Activated naive CD4-positive, alpha-beta T cell treated with anti-CD3 and anti-CD28 coated beads, Interleukin-2, amount 50 U/mL, for 24 hours (primary cell): ENCODE data around the gene EOLA2.
"Not testable (repeated sequence)": the region's sequence is repeated elsewhere in the genome, so short reads cannot be mapped to it uniquely, and the experiment has no call there.

Experiments used
- H3K27ac Mint-ChIP-seq: one replicate; pipeline ENCODE4 v1.8.0; 2021; ENCODE audit warnings: mild to moderate bottlenecking, mixed read lengths
- H3K27me3 Mint-ChIP-seq: one replicate; pipeline ENCODE4 v1.8.0; 2021; ENCODE audit warnings: mixed read lengths
- H3K36me3 Mint-ChIP-seq: one replicate; pipeline ENCODE4 v1.8.0; 2021; ENCODE audit warnings: mixed read lengths
- H3K4me1 Mint-ChIP-seq: one replicate; pipeline ENCODE4 v1.8.0; 2021; ENCODE audit warnings: mixed read lengths
- H3K4me3 Mint-ChIP-seq: one replicate; pipeline ENCODE4 v1.8.0; 2021; ENCODE audit warnings: mild to moderate bottlenecking, mixed read lengths
- H3K9me3 Mint-ChIP-seq: one replicate; pipeline ENCODE4 v1.8.0; 2021; ENCODE audit warnings: mixed read lengths

EOLA2 gene

DNA sequence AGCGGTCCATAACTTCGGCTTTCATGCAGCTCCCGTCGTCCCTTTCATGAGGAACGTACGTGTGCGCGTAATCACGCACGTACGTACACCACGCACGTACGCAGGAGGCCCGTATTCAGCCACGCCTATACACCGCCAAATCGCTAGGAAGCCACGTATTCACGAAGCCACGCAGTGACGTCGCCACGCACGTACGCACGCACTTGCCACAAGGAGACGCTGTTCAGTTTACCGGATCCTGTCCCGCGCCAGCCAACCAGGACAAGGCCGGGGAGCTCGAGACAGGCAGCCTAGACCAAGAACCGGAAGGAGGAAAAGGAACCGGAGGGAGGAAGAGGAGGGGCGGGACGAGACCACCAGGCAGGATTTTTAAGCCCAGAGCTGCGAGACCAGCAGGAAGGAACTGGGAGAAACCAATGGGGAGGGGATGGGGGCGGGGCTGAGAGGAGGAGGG lies at the start of gene EOLA2:
Gene EOLA2, minus strand, starts transcription at position 65 of the 454 bp plus-strand sequence. CDS start 4,617 bp downstream, outside the sequence.
- Mint-ChIP-seq H3K36me3 (no peaks in the 10 kb centered on the region), H3K9me3 (no peaks in the 10 kb centered on the region), H3K4me1 (no peaks in the 10 kb centered on the region), H3K4me3 (peak within 1 kb of the TSS; percentile 86), H3K27me3 (no peaks in the 10 kb centered on the region), H3K27ac (peak within 1 kb of the TSS; percentile 94)

GRCh38 chrX:149987613-149988012 lies 49.3 kb upstream of the EOLA2 start:
- Mint-ChIP-seq H3K27me3 (no peaks in the 10 kb centered on the region), H3K9me3 (no peaks in the 10 kb centered on the region), H3K4me3 (no peak overlapping the region), H3K27ac (no peak overlapping the region), H3K4me1 (no peaks in the 10 kb centered on the region), H3K36me3 (no peaks in the 10 kb centered on the region)

GRCh38 chrX:149984411-149984810 lies 46.1 kb upstream of the EOLA2 start:
- Mint-ChIP-seq H3K27ac (no peak overlapping the region), H3K4me1 (no peaks in the 10 kb centered on the region), H3K4me3 (no peak overlapping the region), H3K9me3 (no peaks in the 10 kb centered on the region), H3K27me3 (no peaks in the 10 kb centered on the region), H3K36me3 (no peaks in the 10 kb centered on the region)

DNA sequence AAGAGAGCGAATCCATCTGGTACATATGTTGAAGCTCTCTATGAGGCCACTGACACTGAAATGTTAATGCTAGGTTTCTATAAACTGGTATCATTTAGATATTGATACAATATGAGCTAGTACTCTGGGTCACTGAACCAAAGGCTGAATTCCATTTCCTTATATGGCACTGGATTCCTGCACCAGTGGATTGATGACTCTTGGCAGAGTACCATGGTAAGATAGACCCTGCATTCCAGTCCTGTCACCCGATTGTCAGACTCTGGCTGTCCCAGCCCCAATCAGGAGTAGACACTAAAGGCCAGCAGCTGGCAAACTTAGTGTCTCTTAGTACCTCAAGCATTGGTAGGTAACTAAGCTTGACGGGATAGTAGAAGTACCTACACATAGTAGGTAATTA lies 44.0 kb upstream of the EOLA2 start:
- no peak overlapping the region for H3K4me3 Mint-ChIP-seq
- no peak overlapping the region for H3K27ac Mint-ChIP-seq
- no peaks in the 10 kb centered on the region for H3K27me3 Mint-ChIP-seq
- no peaks in the 10 kb centered on the region for H3K9me3 Mint-ChIP-seq
- H3K4me1 Mint-ChIP-seq, result no peaks in the 10 kb centered on the region
- H3K36me3 Mint-ChIP-seq, result no peaks in the 10 kb centered on the region

DNA sequence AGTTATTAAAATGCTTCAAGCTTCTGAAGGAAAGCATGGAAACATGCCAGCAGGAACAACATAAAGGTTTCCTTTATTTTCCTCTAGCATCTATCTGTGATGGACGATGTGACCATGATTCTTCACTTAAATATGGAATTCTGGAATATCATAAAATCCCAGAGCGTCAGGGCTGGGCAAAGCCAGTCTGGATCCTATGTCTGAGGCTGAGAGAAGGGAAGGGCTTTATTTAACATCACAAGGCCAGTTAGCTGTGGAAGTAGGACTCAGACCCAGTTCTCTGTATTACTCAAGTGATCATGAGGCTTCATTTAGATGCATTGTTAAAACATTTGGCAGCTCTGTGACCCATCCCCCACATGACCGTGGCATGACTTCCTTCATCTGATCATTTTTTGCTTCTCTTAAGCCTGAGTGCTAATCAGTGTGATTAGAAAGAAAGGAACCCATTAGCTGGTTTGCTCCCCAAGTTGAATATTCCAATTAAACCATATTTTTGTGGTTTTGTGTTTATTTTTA lies 40.9 kb upstream of the EOLA2 start:
- H3K27ac Mint-ChIP-seq, result no peak overlapping the region

GRCh38 chrX:149962859-149963757 lies 24.8 kb upstream of the EOLA2 start:
- Mint-ChIP-seq H3K27ac (peak overlapping the region; percentile 77), H3K27me3 (no peaks in the 10 kb centered on the region), H3K4me3 (no peak overlapping the region), H3K36me3 (peaks cover 8% of the 10 kb centered on the region), H3K4me1 (no peaks in the 10 kb centered on the region), H3K9me3 (no peaks in the 10 kb centered on the region)

More for the DNA sequence above, 40.9 kb upstream of the EOLA2 start:
- no peak overlapping the region for H3K4me3 Mint-ChIP-seq
- H3K27me3 Mint-ChIP-seq, result no peaks in the 10 kb centered on the region
- no peaks in the 10 kb centered on the region for H3K9me3 Mint-ChIP-seq
- no peaks in the 10 kb centered on the region for H3K4me1 Mint-ChIP-seq
- H3K36me3 Mint-ChIP-seq, result no peaks in the 10 kb centered on the region

GRCh38 chrX:149962010-149962409 lies 23.7 kb upstream of the EOLA2 start:
- H3K9me3 Mint-ChIP-seq, result no peaks in the 10 kb centered on the region

DNA sequence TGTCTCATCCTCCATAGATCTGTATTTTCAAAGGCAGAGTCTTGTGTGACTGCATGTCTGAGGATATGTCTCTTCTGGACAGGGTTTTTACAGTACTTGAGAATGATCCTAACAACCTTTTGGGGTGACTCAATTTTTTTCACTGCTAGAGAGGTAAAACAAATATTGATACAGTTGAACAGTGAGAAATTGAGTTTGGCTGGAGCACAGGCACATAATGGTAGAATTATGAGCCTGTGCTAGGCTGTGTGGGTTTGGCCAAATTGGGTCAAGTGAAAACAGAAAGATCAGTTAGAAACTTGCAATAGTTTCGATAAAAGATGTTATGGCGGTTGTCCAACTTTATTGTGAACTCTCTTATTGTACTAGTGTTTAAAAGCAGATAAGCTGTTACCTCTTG lies 23.3 kb upstream of the EOLA2 start:
- Mint-ChIP-seq H3K36me3 (peaks cover 10% of the 10 kb centered on the region), H3K4me1 (no peaks in the 10 kb centered on the region), H3K27ac (no peak overlapping the region), H3K9me3 (no peaks in the 10 kb centered on the region), H3K4me3 (no peak overlapping the region), H3K27me3 (no peaks in the 10 kb centered on the region)

More at GRCh38 chrX:149962010-149962409, 23.7 kb upstream of the EOLA2 start:
- H3K4me3 Mint-ChIP-seq, result no peak overlapping the region
- no peaks in the 10 kb centered on the region for H3K27me3 Mint-ChIP-seq
- no peaks in the 10 kb centered on the region for H3K4me1 Mint-ChIP-seq
- H3K36me3 Mint-ChIP-seq, result peaks cover 10% of the 10 kb centered on the region
- H3K27ac Mint-ChIP-seq, result no peak overlapping the region

- no peak overlapping the region for H3K4me3 Mint-ChIP-seq
- no peaks in the 10 kb centered on the region for H3K9me3 Mint-ChIP-seq
- H3K27ac Mint-ChIP-seq, result no peak overlapping the region
- H3K36me3 Mint-ChIP-seq, result no peaks in the 10 kb centered on the region
- no peaks in the 10 kb centered on the region for H3K4me1 Mint-ChIP-seq
- H3K27me3 Mint-ChIP-seq, result no peaks in the 10 kb centered on the region
Measured at GRCh38 chrX:149950681-149951080, 12.4 kb upstream of the EOLA2 start.

GRCh38 chrX:149949743-149950436 lies 11.6 kb upstream of the EOLA2 start:
- Mint-ChIP-seq H3K4me3 (no peak overlapping the region), H3K27me3 (no peaks in the 10 kb centered on the region), H3K9me3 (no peaks in the 10 kb centered on the region), H3K27ac (no peak overlapping the region), H3K4me1 (no peaks in the 10 kb centered on the region), H3K36me3 (no peaks in the 10 kb centered on the region)

DNA sequence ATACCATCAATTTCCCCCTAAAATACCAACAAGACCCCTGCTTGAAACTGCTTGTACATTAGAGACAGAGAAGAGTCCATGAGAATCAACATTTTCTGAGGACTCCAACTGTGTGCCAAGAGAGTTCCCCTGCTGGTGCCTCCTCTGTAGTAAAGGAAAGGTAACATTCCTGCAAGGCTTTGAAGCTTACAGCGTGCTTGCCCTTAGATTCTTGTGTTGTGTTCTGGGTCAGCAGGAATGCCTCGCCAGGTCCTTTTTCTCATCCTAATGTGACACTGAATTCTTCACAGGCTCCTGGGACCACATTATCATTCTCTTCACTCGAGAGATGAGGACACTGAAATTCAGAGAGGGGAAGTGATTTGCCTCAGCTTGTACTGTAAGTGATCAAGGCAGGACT lies 9.7 kb upstream of the EOLA2 start:
- Mint-ChIP-seq H3K9me3 (no peaks in the 10 kb centered on the region), H3K4me3 (no peak overlapping the region), H3K27me3 (no peaks in the 10 kb centered on the region)

GRCh38 chrX:149946932-149947331 lies 8.6 kb upstream of the EOLA2 start:
- not testable (repeated sequence) for H3K4me1 Mint-ChIP-seq, H3K27ac Mint-ChIP-seq, H3K36me3 Mint-ChIP-seq, H3K9me3 Mint-ChIP-seq, H3K27me3 Mint-ChIP-seq, H3K4me3 Mint-ChIP-seq

More for the DNA sequence above, 9.7 kb upstream of the EOLA2 start:
- no peaks in the 10 kb centered on the region for H3K36me3 Mint-ChIP-seq
- no peaks in the 10 kb centered on the region for H3K4me1 Mint-ChIP-seq
- H3K27ac Mint-ChIP-seq, result no peak overlapping the region

DNA sequence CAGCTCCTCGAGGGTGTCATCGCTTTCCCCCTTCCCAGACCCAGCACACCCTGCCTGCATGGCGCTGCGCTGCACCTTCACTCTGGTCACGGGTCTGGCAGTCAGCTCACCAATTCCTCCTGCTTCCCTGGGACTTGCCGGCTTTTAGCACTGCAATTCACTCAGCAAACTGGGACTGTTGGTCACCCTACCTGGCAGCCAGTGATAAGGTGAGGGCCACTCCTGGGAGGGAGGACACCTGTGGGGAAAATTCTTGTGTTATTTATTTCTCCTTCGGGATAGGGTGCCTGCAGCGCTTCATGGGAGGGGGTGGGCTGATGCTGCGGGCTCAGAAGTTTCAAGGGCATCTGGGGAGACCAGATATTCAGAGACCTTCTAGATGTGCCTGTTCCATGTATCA lies 7.5 kb upstream of the EOLA2 start:
- not testable (repeated sequence) for H3K36me3 Mint-ChIP-seq, H3K4me1 Mint-ChIP-seq

DNA sequence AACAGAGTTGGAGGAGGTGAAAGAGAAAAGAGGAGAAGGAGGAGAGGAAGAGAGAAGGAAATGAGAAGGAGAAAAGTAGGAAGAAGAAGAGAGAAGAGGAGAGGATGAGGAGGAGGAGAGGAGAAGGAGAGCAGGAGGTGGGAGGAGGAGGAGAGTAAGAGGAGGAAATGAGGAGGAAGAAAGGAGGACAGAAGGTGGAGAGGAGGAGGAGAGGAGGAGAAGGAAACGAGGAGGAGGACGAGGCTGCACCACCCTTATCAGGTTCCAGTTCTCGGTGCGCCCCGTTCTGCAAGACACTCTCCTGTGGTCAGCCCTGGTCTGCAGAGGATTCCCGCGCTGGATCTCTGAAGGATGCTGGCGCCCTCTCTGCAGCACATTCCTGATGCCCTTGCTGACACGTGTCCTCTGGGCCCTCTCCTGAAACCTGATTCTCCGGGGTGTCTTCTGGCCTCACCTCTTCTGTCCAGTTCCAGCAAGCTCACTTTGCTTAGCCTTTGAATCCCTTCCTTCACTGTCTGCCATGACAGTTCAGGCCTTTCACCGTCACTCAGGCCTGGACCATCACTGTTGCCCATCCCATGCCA lies 6.9 kb upstream of the EOLA2 start:
- H3K4me3 Mint-ChIP-seq, H3K27me3 Mint-ChIP-seq, H3K4me1 Mint-ChIP-seq, H3K9me3 Mint-ChIP-seq, H3K36me3 Mint-ChIP-seq, H3K27ac Mint-ChIP-seq: not testable (repeated sequence)

More for the DNA sequence above, 7.5 kb upstream of the EOLA2 start:
- not testable (repeated sequence) for H3K4me3 Mint-ChIP-seq, H3K9me3 Mint-ChIP-seq, H3K27ac Mint-ChIP-seq, H3K27me3 Mint-ChIP-seq

DNA sequence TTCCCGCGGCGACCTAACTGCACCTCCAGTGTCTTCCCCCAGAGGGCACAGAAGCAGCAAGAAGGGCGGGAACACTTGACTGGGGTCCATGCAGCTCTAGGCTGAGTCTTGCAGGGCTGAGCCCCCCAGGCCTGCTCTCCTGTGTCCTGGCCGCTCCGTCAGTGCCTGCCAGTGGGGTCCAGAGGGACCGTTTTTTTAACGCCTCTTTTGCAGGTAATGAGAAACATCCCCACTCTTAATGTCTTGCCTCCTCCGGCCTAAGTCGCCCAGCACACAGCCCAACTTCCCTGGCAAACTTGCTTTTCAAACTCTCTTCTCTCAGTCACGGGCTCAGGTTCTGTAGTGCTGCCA lies 2.4 kb upstream of the EOLA2 start:
- not testable (repeated sequence) for H3K4me1 Mint-ChIP-seq, H3K9me3 Mint-ChIP-seq

More for the DNA sequence above, 2.4 kb upstream of the EOLA2 start:
- Mint-ChIP-seq H3K4me3 (peak overlapping the region; percentile 88), H3K27ac (peak overlapping the region; percentile 90)
- H3K27me3 Mint-ChIP-seq, H3K36me3 Mint-ChIP-seq: not testable (repeated sequence)
